ENCODE measurements around the gene POU4F1. TPM values are rescaled to one million over a fixed set of nuclear protein-coding genes. Genes with fewer than 3 reads are reported as not detected.

The POU4F1 gene
- total and polyA plus RNA-seq, 2 experiments from 2014 or later = 0.03 to 0.05 TPM

Other genes starting within 250 kb of the POU4F1 start
- gene OBI1, start 55.6 kb upstream of the POU4F1 start, total RNA-seq (2014; rRNA removed; shearing (Covaris generic)) = 8.7 and 11.1 TPM in 2 replicates
- gene OBI1, start 55.6 kb upstream of the POU4F1 start, polyA plus RNA-seq (2016; fragmentation: Nextera tagmentation; extraction: Ambion mirVana) = 6.7 and 8.2 TPM in 2 replicates